Transverse colon (tissue), 4 donors: ENCODE data around the gene ZDHHC7. TPM values are rescaled to one million over a fixed set of nuclear protein-coding genes. Genes with fewer than 3 reads are reported as not detected.

Experiments used
- DNase-seq: peaks from one replicate; pipeline ENCODE4 v3.0.0-alpha.2; 2019
- H3K27ac ChIP-seq, 4 donors: fragments of 200-600 bp; sonication (generic); 2 replicates each; pipeline ENCODE4 v1.5.1; 2016 to 2018; ENCODE audit warnings: inconsistent platforms in 4 of 4
- H3K27me3 ChIP-seq: fragments of 200-600 bp; sonication (generic); 2 replicates; pipeline ENCODE4 v1.5.1; 2017; ENCODE audit warnings: inconsistent platforms
- H3K36me3 ChIP-seq, 4 donors: fragments of 200-600 bp; sonication (generic); 2 replicates each; pipeline ENCODE4 v1.5.1; 2017 to 2019; ENCODE audit warnings: inconsistent platforms in 4 of 4
- H3K4me1 ChIP-seq, 4 donors: fragments of 200-600 bp; sonication (generic); 2 replicates each; pipeline ENCODE4 v1.5.1; 2017 to 2020; ENCODE audit warnings: inconsistent platforms in 4 of 4
- H3K4me3 ChIP-seq, 4 donors: fragments of 200-600 bp; sonication (generic); 1 replicate in 1 of 4; 2 replicates in 3 of 4; pipeline versions ENCODE4 v1.5.1 to v1.6.1; 2017 to 2019; ENCODE audit warnings: inconsistent platforms in 4 of 4
- H3K9me3 ChIP-seq, 2 donors: fragments of 200-600 bp; sonication (generic); 2 replicates each; pipeline ENCODE4 v1.5.1; 2017 to 2019; ENCODE audit warnings: inconsistent platforms in 2 of 2
- EP300 ChIP-seq: sonication (generic); formaldehyde crosslinking; IDR thresholded peaks from one replicate; pipeline ENCODE4 v1.6.1; 2017; ENCODE audit warnings: antibody characterized with exemption, low read depth
- POLR2A ChIP-seq: fragments of 450-650 bp; IDR thresholded peaks from one replicate; pipeline ENCODE4 v1.6.1; 2016; ENCODE audit warnings: antibody characterized with exemption, mild to moderate bottlenecking, moderate library complexity
- POLR2AphosphoS5 ChIP-seq, 3 donors: sonication (generic); formaldehyde crosslinking; IDR thresholded peaks; one replicate each; pipeline ENCODE4 v1.6.1; 2016; ENCODE audit warnings: antibody characterized with exemption in 3 of 3
- WGBS, 2 donors: methylation state at CpG; one replicate each; pipeline ENCODE4 v1.1.5; 2018; ENCODE audit warnings: low coverage in 1 of 2; 5-methylcytosine and 5-hydroxymethylcytosine counted together
- in situ Hi-C, 4 donors: fragments of 200-750 bp; cut with MboI; loops; one replicate each; pipeline versions ENCODE4 v1.15.0 to v1.15.1; 2017; ENCODE audit warnings: low sequenced_read_pairs in 3 of 4, low pct_ligation_motif_present in 1 of 4, low pct_unique_long_range_greater_than_20kb in 1 of 4
- intact Hi-C: fragments of 100-400 bp; cut with DNase I; formaldehyde crosslinking; loops from one replicate; pipeline ENCODE4 v1.15.1; 2023; ENCODE audit warnings: low total_unique reads
- total RNA-seq, 4 donors: library from RNA; depleted of rRNA; stranded (reverse); fragments of >200 nt; gene quantifications; one replicate each; pipeline ENCODE4 v1.1.0, GENCODE V29; 2016
- TF ChIP-seq, protein P1 (sequence below), 5 experiments: fragments of 200-600 bp in 3 of 5; fragments of 450-650 bp in 2 of 5; sonication (generic) in 3 of 5; IDR thresholded peaks; 1 replicate in 2 of 5; 2 replicates in 3 of 5; pipeline ENCODE4 v1.5.1; 2016 to 2017; ENCODE audit warnings: antibody characterized with exemption in 5 of 5, inconsistent platforms in 3 of 5, mild to moderate bottlenecking in 2 of 5, moderate library complexity in 1 of 5

Gene ZDHHC7
- total RNA-seq, 4 donors from 2014 or later = 100 to 940 (median 120) TPM

DNA sequence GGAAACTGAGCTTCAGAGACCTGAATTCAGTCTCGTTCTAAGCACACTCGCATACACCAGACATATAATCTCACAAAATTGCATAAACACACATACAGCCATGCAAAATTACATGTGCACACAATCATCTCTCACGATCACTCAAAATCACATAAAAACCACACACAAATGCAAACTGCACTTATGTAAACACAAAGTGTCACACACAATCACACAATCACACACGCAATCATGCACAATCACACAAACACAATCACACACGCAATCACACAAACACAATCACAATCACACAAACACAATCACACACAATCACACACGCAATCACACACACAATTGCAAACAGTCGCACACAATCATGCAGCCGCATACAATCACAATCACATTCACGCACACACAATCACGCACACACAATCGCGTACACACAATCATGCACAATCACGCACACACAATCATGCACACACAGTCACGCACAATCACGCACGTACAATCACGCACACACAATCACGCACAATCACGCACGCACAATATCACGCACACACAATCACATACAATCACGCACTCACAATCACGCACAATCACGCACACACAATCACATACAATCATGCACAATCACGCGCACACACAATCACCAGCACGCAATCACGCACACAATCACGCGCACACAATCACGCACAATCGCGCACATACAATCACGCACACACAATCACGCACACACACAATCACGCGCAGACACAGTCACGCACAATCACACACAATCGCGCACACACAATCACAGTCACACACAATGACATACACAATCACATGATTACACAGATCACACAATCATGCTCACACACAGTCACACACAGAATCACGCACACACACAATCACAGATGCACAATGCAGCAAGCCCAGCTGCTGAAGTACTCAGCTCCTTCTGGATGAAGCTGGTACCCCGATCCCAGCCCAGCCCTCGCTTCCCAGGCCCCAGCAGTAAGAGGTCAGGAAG is 45.6 kb downstream of the ZDHHC7 start:
- Histone ChIP-seq H3K4me1 (peaks cover 0 to 6% (median 2%) of the 10 kb centered on the region in 4 donors), H3K9me3 (no peaks in the 10 kb centered on the region), H3K4me3 (no peak overlapping the region), H3K27ac (no peak overlapping the region), H3K27me3 (no peaks in the 10 kb centered on the region), H3K36me3 (no peaks in the 10 kb centered on the region)
- no peak for TF ChIP-seq EP300
- TF ChIP-seq POLR2A = no peak
- in situ Hi-C loops (loop anchor here in 1 of 4 donors (10.0 kb wide), 1 partner anchor 211 kb away; no protein-coding TSS in a partner anchor), intact Hi-C loops (loop anchor here (10.0 kb wide), 1 partner anchor 291 kb away; no protein-coding TSS in a partner anchor)
- no peak for DNase-seq
- 87 to 94% methylated on average over 35 to 43 of the region's 43 CpGs for WGBS, 2 donors

DNA sequence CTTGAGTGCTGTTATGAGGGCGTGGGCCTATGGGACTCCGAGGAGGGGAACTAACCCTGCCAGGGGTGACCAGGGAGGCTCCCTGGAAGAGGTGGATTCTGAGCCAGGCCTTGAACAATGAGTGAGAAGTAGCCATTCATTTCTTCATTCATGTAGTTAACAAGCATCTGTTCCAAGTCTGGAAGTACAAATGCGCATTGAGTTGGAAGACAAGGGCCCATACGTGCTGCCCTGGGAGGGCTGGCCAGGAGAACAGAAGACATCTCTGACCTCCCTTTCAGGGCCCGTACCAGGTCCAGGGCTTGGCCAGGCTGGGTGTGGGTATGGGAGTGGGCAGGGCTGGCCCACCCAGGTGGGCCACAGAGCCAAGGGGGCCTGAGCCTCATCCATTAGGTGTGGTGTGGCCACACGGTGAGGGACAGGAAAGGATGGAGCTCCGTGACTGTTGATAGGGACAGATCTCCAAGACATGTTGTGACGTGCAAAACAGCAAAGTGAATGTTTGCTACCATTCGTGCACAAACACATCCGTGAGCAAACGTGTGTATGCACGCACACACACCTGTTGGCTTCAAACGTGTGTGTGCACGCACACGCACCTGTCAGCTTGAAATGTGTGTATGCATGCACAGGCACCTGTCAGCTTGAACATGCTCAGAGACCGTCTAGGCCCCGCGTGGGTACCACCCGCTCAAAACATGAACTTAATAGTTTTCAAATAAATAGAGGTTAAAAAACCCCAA is 46.8 kb downstream of the ZDHHC7 start:
- Histone ChIP-seq H3K36me3 (no peaks in the 10 kb centered on the region), H3K4me3 (no peak overlapping the region), H3K27me3 (no peaks in the 10 kb centered on the region), H3K4me1 (no peaks in the 10 kb centered on the region), H3K9me3 (no peaks in the 10 kb centered on the region), H3K27ac (no peak overlapping the region)
- 85 to 90% methylated on average over 2 to 19 of the region's 19 CpGs for WGBS, 2 donors
- TF ChIP-seq POLR2AphosphoS5 (IDR thresholded peaks at IDR 0.05) (no peak), EP300 (no peak)
- TF ChIP-seq, protein P1, sequence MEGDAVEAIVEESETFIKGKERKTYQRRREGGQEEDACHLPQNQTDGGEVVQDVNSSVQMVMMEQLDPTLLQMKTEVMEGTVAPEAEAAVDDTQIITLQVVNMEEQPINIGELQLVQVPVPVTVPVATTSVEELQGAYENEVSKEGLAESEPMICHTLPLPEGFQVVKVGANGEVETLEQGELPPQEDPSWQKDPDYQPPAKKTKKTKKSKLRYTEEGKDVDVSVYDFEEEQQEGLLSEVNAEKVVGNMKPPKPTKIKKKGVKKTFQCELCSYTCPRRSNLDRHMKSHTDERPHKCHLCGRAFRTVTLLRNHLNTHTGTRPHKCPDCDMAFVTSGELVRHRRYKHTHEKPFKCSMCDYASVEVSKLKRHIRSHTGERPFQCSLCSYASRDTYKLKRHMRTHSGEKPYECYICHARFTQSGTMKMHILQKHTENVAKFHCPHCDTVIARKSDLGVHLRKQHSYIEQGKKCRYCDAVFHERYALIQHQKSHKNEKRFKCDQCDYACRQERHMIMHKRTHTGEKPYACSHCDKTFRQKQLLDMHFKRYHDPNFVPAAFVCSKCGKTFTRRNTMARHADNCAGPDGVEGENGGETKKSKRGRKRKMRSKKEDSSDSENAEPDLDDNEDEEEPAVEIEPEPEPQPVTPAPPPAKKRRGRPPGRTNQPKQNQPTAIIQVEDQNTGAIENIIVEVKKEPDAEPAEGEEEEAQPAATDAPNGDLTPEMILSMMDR (IDR thresholded peaks at IDR 0.05) = no peak
- no peak for DNase-seq
- intact Hi-C loops = loop anchor here (10.0 kb wide), 1 partner anchor 290 kb away; no protein-coding TSS in a partner anchor
- in situ Hi-C loops = loop anchor here in 1 of 4 donors (10.0 kb wide), 1 partner anchor 210 kb away; no protein-coding TSS in a partner anchor

DNA sequence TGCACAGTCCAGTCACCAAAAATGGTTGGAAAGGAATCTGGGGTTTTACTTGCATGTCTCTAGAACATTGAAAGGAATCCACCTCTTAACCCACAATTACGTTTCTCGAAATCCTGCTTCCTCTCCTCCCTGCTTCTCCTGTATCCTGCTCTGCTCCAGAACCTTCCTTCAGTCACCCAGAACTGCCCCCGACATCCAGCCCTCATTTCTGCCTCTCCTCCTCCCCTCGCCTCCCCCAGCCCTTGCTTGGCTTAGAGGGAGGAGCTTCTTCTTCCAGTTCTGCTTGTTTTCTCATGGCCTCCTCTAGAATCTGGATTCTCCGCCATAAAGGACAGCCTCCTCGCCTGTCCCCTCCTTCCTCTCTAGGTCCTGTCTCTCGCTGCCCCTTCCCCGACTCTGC is 48.3 kb downstream of the ZDHHC7 start:
- intact Hi-C loops = loop anchor here (10.0 kb wide), 1 partner anchor 288 kb away; no protein-coding TSS in a partner anchor
- Histone ChIP-seq H3K27ac (no peak overlapping the region), H3K27me3 (no peaks in the 10 kb centered on the region), H3K4me1 (no peaks in the 10 kb centered on the region), H3K36me3 (no peaks in the 10 kb centered on the region), H3K4me3 (no peak overlapping the region), H3K9me3 (no peaks in the 10 kb centered on the region)
- no peak for DNase-seq
- 79 to 81% methylated on average over 5 to 8 of the region's 8 CpGs for WGBS, 2 donors
- TF ChIP-seq POLR2A = no peak
- TF ChIP-seq POLR2AphosphoS5 (IDR thresholded peaks at IDR 0.05) = no peak
- no peak for TF ChIP-seq EP300
- TF ChIP-seq, protein P1 (IDR thresholded peaks at IDR 0.05) = no peak
- in situ Hi-C loops = loop anchor here in 1 of 4 donors (10.0 kb wide), 1 partner anchor 208 kb away; no protein-coding TSS in a partner anchor

DNA sequence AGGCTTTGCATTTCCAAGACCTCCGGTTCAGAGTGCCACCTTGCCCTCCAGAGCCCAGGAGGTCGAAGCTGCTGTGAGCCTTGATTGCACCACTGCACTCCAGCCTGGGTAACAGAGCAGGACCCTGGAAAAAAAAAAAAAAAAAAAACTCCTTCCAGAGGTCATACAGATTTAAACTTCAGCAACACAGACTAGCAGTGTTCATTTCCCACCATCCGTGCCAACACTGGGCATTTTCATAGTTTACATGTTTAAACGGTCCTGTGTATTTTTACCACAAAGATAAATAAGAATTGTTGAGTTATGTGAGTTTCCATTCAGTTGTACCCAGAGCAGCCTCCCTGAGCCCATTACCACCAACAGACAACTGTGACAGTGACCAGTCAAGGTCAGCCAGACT is 50.4 kb downstream of the ZDHHC7 start:
- in situ Hi-C loops (loop anchor here in 1 of 4 donors (10.0 kb wide), 1 partner anchor 206 kb away; no protein-coding TSS in a partner anchor), intact Hi-C loops (loop anchor here (10.0 kb wide), 1 partner anchor 286 kb away; no protein-coding TSS in a partner anchor)
- no peak overlapping the region for H3K27ac ChIP-seq
- no peaks in the 10 kb centered on the region for H3K36me3 ChIP-seq
- DNase-seq = no peak
- WGBS, 2 donors = 76 to 100% methylated on average over 1 to 4 of the region's 4 CpGs
- no peak for TF ChIP-seq POLR2AphosphoS5 (IDR thresholded peaks at IDR 0.05)
- TF ChIP-seq EP300 = no peak
- TF ChIP-seq, protein P1 (IDR thresholded peaks at IDR 0.05) = no peak
- TF ChIP-seq POLR2A = no peak
- H3K27me3 ChIP-seq = no peaks in the 10 kb centered on the region
- H3K9me3 ChIP-seq = no peaks in the 10 kb centered on the region
- H3K4me1 ChIP-seq = no peaks in the 10 kb centered on the region
- no peak overlapping the region for H3K4me3 ChIP-seq
